ENCODE measurements around the gene ABCC8. TPM values are rescaled to one million over a fixed set of nuclear protein-coding genes. Genes with fewer than 3 reads are reported as not detected.

ABCC8 gene
- total and polyA plus RNA-seq, 5 donors = 0.61 to 6.8 (median 3.7) TPM

DNA sequence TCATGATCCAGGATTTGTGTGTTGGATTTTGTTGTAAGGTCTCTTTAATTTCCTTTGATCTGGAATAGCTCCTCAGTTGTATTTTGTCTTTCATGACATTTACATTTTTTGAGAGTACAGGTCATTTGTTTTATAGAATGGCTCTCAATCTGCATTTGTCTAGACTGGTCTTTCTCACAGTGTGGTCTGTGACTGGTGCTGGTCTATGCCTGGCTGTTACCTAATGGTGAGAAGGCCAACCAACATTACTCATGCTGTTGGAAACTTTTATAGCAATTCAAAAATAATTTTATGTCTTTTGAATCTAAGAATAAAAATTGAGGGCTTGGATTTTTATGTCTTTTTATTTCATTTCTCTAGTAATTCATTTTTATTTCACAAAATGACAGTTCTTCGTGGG is 129.0 kb downstream of the ABCC8 start:
- ATAC-seq (no peak), DNase-seq (no peak)
- H3K9me3 ChIP-seq (ENCODE audit: control insufficient read depth, low read length) = no peaks in the 10 kb centered on the region
- no peaks in the 10 kb centered on the region for H3K4me1 ChIP-seq (ENCODE audit: control insufficient read depth, insufficient read depth, low read length)
- H3K27ac ChIP-seq (ENCODE audit: low read length) = no peak overlapping the region
- no peaks in the 10 kb centered on the region for H3K27me3 ChIP-seq (ENCODE audit: control insufficient read depth, insufficient read depth)
- intact Hi-C loops (cut with DNase I) = no loop called here
- WGBS = 69% methylated on average over 1 of the region's 1 CpG
- no peak overlapping the region for H3K4me3 ChIP-seq (ENCODE audit: low read length)

DNA sequence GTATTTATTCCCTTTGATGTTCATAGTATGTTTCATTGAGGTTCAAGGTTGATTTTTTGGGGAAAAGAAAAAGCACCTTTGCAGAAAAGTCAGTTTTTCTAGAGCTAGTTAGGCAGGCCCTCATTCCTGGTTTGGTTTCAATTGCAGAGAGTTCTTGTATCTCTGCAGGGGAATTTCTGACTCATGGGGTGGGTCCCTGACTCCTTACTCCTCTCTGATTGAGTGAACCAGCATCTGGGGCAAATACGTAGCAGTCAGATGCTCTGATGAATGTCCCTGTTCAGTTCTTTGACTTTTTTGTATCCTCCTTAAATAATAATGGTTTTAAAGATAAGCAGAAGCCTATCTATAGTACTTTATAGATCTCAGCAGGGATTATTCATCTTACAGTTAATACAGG is 132.7 kb downstream of the ABCC8 start:
- 84% methylated on average over 1 of the region's 1 CpG for WGBS
- ATAC-seq = no peak
- no peak overlapping the region for H3K4me3 ChIP-seq (ENCODE audit: low read length)
- no peaks in the 10 kb centered on the region for H3K9me3 ChIP-seq (ENCODE audit: control insufficient read depth, low read length)
- no peaks in the 10 kb centered on the region for H3K4me1 ChIP-seq (ENCODE audit: control insufficient read depth, insufficient read depth, low read length)
- no peaks in the 10 kb centered on the region for H3K27me3 ChIP-seq (ENCODE audit: control insufficient read depth, insufficient read depth)
- intact Hi-C loops (cut with DNase I) = no loop called here
- no peak overlapping the region for H3K27ac ChIP-seq (ENCODE audit: low read length)
- DNase-seq = no peak

DNA sequence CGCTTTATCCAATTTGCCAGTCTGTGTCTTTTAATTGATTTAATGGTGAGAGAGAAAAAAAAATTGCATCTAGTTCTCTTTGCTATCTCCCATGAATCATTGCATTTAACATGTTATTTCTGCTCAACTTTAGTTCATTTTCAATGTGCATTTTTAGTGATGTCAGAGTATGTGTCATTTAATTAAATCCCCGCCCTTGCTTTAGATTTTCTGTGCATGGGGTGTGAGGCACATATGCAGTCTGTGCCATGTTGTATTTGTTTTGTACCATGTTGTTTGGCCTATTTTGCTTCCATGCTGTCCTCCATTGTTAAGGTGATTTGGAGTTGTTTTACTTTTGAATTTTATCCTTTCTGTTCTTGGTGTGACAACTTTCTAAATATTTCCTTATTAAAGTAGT is 133.4 kb downstream of the ABCC8 start:
- DNase-seq = no peak
- ATAC-seq = no peak
- WGBS = 100% methylated on average over 2 of the region's 2 CpGs
- H3K27me3 ChIP-seq (ENCODE audit: control insufficient read depth, insufficient read depth) = no peaks in the 10 kb centered on the region
- no peak overlapping the region for H3K27ac ChIP-seq (ENCODE audit: low read length)
- no peaks in the 10 kb centered on the region for H3K4me1 ChIP-seq (ENCODE audit: control insufficient read depth, insufficient read depth, low read length)
- H3K4me3 ChIP-seq (ENCODE audit: low read length) = no peak overlapping the region
- H3K9me3 ChIP-seq (ENCODE audit: control insufficient read depth, low read length) = no peaks in the 10 kb centered on the region
- intact Hi-C loops (cut with DNase I) = no loop called here

Other genes starting within 250 kb of the ABCC8 start
- gene NUCB2, start 200.1 kb downstream of the ABCC8 start, total RNA-seq = 100 to 1,000 TPM; 118 to 172 (median 137) TPM
- gene NUCB2, start 200.1 kb downstream of the ABCC8 start, polyA plus RNA-seq = 135 TPM
- 1 to 10 TPM; 2.3 to 3.3 (median 3.0) TPM for gene NCR3LG1, start 125.0 kb downstream of the ABCC8 start, total RNA-seq
- 0.75 TPM for gene NCR3LG1, start 125.0 kb downstream of the ABCC8 start, polyA plus RNA-seq
- gene KCNJ11, start 88.2 kb downstream of the ABCC8 start, total RNA-seq = 10 to 100 TPM in 3 of 4 donors, 1 to 10 TPM in 1; 9.2 to 33.1 (median 25.2) TPM
- 18.6 TPM for gene KCNJ11, start 88.2 kb downstream of the ABCC8 start, polyA plus RNA-seq
- gene USH1C, start 67.6 kb upstream of the ABCC8 start, total RNA-seq = under 1 TPM in 3 of 4 donors, not detected in 1; 0.20 to 0.61 (median 0.46) TPM
- gene USH1C, start 67.6 kb upstream of the ABCC8 start, polyA plus RNA-seq = 0.16 TPM
- gene OTOG, start 70.4 kb upstream of the ABCC8 start, total RNA-seq = not detected
- not detected for gene OTOG, start 70.4 kb upstream of the ABCC8 start, polyA plus RNA-seq
- gene MYOD1, start 242.7 kb upstream of the ABCC8 start, total RNA-seq = not detected
- not detected for gene MYOD1, start 242.7 kb upstream of the ABCC8 start, polyA plus RNA-seq